Right lobe of liver (tissue), 4 donors: ENCODE measurements around the gene KHDRBS2.

Source experiments
- POLR2A ChIP-seq: fragments of 450-650 bp; IDR thresholded peaks from one replicate; pipeline ENCODE4 v1.6.1; 2017; ENCODE audit warnings: antibody characterized with exemption, mild to moderate bottlenecking
- TF ChIP-seq, protein P1 (sequence below), 4 donors: fragments of 200-600 bp in 3 of 4; fragments of 450-650 bp in 1 of 4; IDR thresholded peaks; one replicate each; pipeline versions ENCODE4 v1.5.1 to v1.8.0; 2016 to 2022; ENCODE audit warnings: antibody characterized with exemption in 4 of 4, mild to moderate bottlenecking in 2 of 4
- donor health status: DM: no; HTN: no; CAD: no.
- donor health status: DM: no; HTN: no; CAD: no.
- donor health status: DM: no; HTN: yes; CAD: no.

DNA sequence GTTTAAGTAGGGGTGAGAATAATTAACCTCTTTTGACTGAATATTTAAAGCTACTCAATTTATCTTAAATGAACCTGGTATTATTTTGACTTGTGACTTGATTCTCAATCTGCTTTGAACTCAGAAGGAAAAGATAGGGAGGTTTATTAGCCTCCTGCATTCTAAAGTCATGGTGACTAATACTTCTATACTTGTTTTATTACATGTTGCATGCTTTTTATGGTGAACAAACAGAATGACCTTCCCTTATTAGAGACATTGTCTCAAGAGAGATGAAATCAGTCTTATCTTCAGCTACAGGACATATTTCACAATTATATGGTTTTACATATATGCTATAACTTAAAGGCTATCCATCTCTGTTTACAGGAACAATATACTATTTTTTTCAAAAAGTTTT, 336.9 kb downstream of the KHDRBS2 start:
- TF ChIP-seq, protein P1, sequence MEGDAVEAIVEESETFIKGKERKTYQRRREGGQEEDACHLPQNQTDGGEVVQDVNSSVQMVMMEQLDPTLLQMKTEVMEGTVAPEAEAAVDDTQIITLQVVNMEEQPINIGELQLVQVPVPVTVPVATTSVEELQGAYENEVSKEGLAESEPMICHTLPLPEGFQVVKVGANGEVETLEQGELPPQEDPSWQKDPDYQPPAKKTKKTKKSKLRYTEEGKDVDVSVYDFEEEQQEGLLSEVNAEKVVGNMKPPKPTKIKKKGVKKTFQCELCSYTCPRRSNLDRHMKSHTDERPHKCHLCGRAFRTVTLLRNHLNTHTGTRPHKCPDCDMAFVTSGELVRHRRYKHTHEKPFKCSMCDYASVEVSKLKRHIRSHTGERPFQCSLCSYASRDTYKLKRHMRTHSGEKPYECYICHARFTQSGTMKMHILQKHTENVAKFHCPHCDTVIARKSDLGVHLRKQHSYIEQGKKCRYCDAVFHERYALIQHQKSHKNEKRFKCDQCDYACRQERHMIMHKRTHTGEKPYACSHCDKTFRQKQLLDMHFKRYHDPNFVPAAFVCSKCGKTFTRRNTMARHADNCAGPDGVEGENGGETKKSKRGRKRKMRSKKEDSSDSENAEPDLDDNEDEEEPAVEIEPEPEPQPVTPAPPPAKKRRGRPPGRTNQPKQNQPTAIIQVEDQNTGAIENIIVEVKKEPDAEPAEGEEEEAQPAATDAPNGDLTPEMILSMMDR (IDR thresholded peaks at IDR 0.05), result no peak
- TF ChIP-seq POLR2A, result no peak
